ENCODE results near the gene PKN2.
"Not testable (repeated sequence)": the region's sequence is repeated elsewhere in the genome, so short reads cannot be mapped to it uniquely, and the experiment has no call there.

Gene PKN2

DNA sequence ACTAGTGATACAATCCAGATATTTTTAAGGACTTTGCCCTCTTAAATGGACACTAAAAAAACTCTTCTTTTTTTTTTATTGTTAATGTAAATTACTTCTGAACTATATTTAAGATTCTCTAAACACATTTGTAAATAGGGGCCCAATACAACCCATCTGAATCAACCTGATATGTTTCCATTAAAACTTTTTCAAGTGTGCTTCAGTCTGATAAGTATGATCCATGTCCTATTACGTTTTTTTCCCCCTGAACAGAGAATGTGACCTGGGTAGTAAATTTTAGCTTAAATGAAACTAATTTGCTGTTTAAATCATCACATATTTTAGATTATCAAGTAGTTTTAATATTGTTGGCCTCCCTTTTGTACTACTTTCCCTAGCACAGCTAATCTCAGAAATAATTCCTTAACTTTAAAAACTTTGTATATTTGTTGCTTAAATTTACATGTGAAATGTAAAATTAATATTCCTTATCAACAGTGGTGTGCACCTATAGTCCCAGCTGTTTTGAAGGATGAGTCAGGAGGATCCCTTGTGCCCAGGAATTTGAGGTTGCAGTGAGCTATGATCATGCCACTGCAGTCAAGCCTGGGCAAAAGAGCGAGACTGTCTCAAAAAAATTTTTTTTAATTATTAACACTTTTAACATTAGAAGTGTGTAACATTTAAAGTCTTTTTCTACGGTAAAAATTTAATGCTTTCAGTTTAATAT is 3.0 kb upstream of the PKN2 start:
- FAIRE-seq, result no peak

DNA sequence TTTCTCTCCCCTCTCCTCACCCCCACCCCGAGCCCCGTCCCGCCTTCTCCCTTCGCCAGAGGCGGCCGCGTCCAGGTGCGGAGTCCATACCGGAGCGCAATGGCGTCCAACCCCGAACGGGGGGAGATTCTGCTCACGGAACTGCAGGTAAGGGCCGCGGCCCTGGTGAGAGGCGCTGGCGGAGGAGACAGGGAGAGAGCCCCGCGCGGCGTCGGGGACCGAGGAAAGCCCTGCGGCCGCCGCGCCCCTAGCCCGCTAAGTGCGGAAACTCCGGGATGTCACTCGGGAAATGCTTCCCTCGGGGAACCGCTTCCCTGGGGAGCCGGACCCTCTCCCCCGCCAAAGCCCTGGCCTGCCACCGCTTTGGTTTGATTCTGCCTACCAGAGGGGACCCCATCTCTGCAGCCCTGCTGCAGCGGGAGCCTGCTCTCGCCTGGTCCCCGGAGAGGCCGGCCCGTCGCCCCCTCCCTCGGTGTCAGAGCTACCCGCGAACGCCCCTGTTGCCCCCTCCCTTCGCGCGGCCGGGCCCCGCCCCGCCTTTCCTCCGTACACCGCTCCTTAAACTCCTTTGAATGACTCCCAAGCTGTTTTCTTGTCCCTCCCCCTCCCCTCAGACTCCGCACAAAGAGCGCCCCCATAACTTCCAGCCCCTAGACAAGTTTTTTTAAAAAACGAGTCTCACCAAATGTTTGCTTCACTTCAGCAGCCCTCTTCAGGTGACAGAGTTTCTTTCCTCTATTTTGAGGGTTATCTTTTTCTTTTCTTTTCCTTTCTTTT is 597 bp downstream of the PKN2 start:
- no peak for FAIRE-seq

DNA sequence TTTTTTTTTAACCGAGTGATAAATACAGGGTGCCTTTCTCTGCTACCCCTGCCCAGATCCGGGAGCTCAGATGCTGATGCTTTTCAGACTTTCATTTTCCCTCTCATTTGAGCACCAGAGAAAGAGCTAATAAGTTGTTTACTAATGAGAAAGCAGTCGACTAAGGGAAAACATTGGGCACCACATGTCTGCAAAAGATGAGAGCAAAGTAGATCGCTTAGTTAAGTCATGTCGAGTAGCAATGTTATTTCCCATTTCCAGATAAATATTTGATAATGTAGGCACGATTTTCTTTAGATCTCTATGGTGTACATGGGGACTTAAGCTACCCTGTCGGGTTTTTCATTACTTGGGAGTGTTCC is 1.2 kb downstream of the PKN2 start:
- no peak for FAIRE-seq

DNA sequence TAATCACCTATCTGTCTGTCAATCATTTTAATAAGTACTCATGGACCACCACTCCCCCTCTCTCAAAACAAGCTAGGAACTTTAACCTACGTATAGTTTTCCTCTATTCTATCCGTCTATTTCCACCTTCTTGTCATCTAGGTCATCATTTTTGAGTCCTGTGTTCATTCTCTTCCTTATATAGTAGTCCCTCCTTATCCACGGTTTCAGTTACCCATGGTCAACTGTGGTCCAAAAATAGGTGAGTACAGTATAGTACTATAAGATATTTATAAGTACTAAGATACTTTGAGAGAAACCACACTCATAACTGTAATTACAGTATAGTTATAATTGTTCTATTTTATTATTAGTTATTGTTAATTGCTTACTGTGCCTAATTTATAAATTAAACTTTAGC is 7.5 kb downstream of the PKN2 start:
- FAIRE-seq, result peak; percentile 25

DNA sequence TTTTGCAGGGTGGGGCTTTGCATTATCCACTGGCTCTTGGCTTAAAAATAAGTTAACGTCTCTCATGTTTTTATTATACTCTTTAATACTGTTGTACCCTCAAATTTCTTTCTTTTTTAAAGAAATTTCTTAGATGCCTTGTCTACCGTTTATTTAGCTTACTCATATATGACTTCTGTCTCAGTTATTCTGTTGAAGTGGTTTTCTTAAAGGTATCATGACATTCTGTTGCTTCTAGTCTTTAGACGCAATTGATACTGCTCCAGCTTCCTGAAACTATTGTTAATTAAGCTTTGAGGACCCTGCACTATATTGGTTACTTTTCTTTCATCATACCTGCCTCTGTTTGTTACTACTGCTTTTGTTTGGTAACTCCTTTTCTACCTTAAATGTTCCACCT is 11.7 kb downstream of the PKN2 start:
- no peak for FAIRE-seq

DNA sequence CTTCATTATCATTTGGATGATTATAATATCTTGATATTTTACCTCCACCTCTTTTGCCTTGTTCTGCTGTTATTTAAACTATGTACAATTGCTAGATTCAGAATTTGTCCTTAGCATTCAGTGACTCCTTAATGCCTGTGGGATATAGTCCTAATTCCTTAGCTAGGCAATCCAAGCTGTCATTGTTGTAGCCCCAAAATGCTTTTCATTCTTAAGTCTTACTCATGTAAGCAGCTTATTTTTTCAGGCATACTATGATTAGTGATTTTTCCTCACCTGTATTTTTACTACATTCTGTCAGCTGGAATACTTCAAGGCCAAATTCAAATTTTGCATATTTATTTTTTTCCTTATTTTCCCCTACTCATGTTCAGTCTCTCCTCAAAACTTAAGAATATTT is 13.4 kb downstream of the PKN2 start:
- no peak for FAIRE-seq

DNA sequence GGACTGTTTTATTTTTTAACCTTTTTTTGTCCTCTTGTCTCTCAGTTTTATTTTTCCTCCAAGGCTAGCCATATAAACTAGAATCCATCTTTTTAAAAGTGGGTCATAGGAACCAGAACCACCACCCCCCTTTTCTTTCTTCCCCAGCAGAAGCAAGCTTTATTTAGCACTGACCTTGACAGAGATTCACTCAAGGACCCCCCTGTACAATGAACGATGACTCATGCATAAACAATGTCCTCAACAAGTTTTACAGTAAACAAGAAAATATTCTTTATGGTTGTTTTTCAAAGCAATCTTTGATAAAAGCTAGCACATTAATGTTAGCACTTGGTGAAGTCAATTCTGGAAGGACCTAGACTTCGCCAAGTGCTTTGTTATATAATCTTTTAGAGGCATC is 14.1 kb downstream of the PKN2 start:
- FAIRE-seq, result no peak

DNA sequence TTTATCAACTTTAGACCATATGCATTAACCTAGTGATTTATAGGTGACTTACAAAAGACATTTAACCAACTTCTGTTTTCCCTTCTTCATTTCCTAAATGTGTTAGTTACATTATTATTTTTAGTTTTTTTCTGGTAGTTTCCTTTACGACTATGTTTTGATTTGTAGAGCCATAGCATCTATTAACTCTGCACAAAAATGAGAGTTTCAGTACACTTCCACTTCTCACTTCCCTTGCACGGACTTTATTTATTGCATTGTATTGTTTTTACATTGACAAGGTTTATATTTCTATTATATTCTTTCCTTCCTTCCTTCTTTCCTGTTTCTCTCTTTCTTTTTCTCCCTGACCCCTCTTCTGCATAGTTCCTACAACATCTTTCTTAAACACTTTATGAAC is 14.7 kb downstream of the PKN2 start:
- FAIRE-seq, result no peak

DNA sequence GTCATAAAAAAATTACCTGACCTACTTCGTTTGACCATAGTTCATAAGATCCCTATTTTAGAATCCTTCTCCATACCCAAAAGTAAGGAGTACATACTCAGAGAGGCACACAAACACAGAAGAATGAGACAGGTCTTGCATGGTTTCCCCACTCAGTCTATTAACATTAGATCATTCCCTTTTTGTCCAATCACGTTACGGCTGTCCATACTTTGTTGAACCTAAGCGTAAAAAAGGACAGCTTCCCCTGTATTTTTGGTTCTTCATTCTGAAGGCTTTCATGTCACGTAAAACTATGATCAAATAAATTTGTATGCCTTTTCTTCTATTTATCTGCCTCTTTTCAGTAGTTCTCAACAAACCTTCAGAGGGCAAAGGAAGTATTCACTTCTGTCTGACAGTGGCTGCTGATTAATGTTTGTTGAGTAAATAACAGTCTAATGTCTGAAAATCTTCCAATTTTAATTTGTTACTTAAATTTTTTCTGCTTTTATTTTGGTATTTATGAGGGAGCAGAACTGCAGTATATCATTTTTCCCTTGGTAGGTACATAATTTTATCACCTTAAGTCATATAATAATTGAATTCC is 16.4 kb downstream of the PKN2 start:
- FAIRE-seq, result no peak

DNA sequence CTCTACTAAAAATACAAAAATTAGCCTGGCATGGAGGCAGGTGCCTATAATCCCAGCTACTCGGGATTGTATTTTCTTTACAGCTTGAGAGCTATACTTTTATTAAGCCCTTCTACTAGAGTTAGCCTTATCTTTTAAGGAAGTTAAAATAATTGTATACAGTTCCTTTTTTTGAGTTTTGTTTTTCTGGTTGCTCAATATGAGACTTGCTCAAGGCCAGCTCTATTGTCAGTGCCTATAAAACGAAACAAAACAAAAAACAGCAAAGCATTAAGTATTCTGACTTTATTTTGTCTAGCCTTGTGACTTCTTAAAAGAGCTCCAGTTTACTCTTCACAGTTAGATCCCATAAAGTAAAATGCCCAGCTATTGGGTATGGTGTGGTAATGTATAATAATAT is 17.2 kb downstream of the PKN2 start:
- no peak for FAIRE-seq

DNA sequence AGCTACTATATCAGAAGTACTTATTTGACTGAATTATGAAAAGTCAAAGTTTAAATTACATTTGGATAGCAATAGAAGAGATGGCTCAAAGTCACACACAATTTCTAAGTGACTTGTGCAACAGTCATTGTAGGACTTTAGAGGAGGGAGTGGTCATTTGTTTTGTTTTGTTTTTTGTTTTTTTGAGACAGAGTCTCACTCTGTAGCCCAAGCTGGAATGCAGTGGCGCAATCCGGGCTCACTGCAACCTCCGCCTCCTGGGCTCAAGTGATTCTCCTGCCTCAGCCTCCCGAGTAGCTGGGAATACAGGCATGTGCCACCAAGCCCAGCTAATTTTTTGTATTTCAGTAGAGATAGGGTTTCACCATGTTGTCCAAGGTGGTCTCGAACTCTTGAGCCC is 17.7 kb downstream of the PKN2 start:
- not testable (repeated sequence) for FAIRE-seq

DNA sequence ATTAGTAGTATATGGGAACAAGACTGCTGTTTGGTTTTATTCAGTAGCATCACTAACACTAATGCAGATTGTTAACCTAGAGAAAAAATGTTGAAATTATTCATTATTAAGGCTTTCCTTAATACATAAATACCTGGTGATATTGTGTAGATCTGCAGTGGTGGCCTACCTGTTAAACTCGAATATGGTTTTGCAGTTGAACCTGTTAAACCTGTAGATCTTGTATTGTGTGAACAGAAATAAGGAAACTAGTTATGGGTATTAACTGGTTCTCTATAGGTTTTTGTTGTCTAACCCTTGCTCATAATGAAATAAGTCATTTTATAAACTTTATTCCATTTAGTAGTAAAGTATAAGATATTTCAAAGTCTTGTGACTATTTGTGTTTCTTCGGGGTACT is 23.9 kb downstream of the PKN2 start:
- no peak for FAIRE-seq

DNA sequence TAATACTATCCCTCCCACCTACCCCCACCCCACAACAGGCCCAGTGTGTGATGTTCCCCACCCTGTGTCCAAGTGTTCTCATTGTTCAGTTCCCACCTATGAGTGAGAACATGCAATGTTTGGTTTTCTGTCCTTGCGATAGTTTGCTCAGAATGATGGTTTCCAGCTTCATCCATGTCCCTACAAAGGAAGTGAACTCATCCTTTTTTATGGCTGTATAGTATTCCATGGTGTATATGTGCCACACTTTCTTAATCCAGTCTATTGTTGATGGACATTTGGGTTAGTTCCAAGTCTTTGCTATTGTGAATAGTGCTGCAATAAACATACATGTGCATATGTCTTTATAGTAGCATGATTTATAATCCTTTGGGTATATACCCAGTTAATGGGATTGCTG is 28.8 kb downstream of the PKN2 start:
- FAIRE-seq, result not testable (repeated sequence)

DNA sequence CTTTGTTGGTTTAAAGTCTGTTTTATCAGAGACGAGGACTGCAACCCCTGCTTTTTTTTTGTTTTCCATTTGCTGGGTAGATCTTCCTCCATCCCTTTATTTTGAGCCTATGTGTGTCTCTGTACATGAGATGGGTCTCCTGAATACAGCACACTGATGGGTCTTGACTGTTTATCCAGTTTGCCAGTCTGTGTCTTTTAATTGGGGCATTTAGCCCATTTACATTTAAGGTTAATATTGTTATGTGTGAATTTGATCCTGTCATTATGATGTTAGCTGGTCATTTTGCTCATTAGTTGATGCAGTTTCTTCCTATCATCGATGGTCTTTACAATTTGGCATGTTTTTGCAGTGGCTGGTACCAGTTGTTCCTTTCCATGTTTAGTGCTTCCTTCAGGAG is 32.5 kb downstream of the PKN2 start:
- not testable (repeated sequence) for FAIRE-seq

DNA sequence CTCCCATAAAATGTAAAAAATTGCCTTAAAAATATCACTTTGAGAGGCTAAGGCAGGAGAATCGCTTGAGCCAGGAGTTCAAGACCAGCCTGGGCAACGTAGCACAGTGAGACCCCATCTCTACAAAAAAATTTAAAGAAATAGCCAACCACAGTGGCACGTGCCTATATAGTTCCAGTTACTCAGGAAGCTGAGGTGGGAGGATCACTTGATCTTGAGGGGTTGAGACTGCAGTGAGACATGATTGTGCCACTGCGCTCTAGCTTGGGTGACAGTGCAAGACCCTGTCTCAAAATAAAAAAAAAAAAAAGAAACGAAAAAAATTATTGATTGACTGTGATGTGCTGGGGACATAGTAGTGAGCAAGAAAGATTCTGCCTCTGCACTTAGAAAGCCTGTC is 38.4 kb downstream of the PKN2 start:
- no peak for FAIRE-seq

DNA sequence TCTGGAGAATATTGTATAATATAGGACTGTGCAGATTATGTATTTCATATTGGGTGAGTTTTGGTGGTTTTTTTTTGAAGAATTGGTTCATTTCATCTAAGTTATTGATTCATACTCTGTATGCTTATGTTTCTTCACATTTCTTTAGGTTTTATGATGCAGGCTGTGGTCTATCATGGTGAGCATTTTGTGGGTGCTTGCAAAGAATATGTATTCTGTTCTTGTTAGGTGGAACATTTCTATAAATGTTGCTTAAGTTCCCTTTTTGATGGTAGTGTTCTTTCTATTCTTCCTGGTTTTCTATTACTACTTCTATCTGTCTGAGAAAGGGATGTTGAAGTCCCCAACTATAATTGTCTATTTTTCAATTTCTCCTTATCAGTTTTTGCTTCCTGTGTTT is 42.6 kb downstream of the PKN2 start:
- no peak for FAIRE-seq

DNA sequence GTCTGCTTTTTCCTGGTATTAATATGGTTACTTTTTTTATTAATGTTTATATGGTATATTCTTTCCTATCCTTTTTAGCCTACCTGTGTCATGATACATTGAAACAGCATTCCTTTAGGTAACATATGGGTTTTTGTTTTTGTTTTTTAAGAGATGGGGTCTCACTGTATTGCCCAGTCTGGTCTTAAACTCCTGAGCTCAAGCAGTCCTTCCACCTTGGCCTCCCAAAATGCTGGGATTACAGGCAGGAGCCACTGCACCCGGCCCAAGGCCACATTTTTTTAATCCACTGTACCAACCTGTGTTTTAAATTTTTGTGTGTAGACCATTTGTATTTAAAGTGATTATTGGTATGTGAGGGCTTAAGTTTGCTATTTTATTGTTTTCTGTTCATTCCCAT is 43.1 kb downstream of the PKN2 start:
- no peak for FAIRE-seq

DNA sequence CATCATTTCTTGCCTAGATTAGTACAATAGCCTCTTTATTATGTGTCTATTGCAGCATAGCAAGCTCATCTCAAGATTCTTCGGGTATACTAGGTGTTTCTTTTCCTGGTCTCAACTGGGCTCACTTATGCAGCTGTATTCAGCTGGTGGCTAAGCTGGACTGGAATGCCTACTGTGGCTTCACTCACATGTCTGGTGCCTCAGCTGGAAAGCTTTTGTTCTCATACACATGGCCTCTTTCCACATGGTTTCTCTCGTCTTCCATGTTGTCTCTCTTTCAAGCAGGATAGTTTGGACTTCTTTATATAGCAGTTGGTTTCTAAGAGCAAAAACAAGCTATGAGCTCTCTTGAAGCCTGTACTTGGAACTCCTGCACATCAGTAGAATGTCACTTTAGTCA is 45.2 kb downstream of the PKN2 start:
- no peak for FAIRE-seq

DNA sequence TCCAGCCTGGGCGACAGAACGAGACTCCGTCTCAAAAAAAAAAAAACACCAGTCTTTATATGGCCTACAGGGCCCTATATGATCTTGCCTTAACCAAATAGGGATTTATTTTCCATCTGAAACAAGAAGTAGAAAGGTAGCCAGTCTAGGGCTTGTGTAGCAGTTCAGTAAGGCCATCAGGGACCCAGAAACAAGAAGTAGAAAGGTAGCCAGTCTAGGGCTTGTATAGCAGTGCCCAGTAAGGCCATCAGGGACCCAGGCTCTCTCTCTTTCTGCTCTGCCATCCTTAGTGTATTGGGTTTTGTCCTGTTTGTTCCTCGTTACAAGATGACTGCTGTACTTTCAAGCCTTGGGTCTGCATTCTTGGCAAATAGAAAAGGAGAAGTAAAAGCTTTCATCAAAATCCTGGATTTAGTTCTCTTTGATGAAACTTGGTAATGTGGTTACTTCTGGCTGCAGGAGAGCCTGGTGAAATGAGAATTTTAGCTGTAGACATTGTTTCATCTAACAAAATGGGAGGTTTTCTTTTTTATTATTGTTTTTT is 46.1 kb downstream of the PKN2 start:
- no peak for FAIRE-seq

DNA sequence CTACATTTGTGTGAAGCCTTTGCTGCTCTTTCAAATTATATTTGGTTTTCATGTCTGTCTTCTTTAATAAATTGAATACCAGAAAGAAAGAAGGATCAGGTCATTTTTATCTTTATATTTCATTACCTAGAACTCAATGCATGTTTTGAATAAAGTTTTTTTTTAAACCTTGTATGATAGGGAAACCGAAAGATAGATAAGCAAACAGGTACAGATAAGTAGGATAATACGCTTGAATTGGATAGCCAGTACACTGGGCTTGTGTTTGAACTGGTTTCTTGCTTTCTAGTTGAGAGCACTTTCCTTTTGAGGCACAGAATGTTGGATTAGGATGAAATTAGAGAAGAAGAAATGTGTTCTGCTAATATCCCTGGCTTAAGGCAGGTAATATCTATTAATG is 46.9 kb downstream of the PKN2 start:
- FAIRE-seq, result no peak

DNA sequence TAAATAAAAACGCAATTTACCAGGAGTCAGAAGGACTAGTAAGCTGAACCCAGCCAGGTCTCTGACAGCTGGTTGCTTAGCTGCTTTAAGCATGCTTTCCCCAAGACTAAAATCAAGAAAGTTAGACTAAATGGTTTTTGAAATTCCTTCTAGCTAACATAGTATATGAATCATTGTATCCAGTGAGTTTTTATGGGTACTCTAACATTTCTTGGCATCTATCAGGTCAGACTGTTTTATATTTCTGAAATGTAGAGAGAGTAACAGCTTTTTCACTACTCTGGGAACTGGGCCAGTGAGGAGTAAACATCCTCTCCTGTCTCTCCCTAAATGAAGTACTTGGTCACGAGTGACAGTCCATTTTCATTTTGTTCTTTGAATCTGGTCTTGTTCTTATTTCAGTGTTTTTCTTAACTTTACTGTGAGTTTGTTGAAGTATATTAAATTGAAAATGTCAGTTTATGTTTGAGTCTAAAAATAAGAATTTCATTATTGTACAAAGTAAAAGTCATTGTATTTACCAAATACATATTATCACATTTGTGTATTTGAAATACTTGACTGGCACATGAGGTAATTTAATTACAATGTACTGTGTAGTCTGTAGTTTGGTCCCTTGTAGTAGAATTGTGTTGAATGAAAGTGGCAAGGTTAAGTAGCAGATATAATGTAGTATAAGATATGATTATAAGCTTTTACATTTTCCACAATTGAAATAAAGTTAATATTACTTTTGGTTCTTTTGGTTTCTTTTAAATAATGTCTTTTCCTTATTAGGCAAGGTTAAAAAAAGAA is 47.6 kb downstream of the PKN2 start:
- peak; percentile 59 for FAIRE-seq

DNA sequence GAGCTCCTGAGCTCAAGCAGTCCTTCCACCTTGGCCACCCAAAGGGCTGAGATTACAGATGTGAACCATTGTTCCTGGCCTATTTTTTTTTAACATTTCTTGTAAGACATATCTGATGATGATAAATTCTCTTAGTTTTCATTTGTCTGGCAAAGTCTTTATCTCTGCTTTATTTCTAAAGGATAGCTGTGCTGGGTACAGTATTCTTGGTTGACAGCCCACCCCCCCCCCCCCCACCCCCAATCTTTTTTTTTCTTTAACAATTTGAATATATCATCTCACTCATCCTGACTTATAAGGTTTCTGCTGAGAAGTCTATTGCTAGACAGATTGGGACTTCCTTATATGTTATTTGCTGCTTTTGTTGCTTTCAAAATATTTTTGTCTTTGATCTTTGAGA is 51.3 kb downstream of the PKN2 start:
- no peak for FAIRE-seq

DNA sequence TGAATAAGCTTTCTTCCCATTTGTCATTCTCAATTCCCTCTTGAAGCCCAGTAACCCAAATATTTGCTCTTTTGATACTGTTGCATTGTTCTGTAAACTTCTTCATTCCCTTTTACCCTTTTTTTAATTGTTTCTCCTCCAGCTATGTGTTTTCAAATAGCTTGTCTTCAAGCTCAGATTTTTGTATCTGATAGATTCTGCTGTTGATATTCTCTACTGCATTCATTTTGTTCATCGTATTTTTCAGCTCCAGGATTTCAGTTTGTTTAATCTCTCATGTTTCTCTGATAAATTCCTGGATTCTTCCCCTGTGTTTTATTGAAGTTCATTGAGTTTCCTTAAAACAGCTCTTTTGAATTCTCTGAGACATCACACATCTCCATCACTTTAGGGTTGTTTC is 51.8 kb downstream of the PKN2 start:
- FAIRE-seq, result no peak

Data from A204.1 (cell line).